NCI-H128 (cell line): ENCODE results near the gene NPY2R.

Experiments used
- DNase-seq: peaks from one replicate; lab custom pipeline; 2025; ENCODE audit not compliant: unreplicated experiment; lab: John Stamatoyannopoulos, UW

NPY2R gene, protein sequence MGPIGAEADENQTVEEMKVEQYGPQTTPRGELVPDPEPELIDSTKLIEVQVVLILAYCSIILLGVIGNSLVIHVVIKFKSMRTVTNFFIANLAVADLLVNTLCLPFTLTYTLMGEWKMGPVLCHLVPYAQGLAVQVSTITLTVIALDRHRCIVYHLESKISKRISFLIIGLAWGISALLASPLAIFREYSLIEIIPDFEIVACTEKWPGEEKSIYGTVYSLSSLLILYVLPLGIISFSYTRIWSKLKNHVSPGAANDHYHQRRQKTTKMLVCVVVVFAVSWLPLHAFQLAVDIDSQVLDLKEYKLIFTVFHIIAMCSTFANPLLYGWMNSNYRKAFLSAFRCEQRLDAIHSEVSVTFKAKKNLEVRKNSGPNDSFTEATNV

DNA sequence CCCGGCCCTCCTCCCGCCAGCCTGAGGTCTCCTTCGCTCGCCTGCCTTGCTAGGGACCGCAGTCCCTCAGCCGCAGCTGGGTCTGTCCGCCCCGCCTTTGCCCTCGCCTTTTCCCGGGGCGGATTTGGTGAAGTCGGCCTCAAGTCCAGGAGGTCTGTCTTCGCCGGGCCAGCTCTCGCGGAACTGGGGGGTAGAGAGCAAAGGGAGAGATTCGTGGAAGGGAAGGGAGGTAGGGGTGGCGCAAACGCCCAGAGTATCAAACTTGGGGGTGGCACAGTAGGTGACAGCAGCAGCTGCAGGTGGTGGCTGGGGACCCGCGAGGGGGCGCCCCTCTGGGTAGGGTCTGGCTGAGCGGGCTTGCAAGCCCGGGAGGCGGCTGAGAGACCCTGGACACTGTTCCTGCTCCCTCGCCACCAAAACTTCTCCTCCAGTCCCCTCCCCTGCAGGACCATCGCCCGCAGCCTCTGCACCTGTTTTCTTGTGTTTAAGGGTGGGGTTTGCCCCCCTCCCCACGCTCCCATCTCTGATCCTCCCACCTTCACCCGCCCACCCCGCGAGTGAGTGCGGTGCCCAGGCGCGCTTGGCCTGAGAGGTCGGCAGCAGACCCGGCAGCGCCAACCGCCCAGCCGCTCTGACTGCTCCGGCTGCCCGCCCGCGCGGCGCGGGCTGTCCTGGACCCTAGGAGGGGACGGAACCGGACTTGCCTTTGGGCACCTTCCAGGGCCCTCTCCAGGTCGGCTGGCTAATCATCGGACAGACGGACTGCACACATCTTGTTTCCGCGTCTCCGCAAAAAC lies at the start of gene NPY2R:
NPY2R (plus strand) TSS at position 379 of the 797 bp plus-strand sequence. CDS start 5,304 bp downstream, outside the sequence.
- no peak for DNase-seq

DNA sequence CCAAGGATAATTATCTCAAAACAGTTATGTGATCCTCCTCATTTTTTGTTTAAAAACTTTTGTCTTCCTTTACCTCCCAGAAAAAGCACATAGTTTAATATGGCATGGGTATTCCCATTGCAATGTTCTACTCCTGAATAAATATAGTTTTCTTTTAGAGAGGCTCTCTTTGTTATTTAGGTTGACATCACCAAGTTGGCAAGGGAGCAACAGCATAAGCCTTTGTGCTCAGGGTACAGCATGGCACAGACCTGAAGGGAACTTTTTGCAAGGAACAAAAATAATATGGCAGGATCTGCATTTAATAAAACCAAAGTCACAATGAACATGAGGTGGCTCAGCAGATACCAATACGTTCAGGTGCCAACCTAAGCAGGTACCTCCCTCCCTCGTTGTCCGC lies 47.1 kb upstream of the NPY2R start:
- no peak for DNase-seq

DNA sequence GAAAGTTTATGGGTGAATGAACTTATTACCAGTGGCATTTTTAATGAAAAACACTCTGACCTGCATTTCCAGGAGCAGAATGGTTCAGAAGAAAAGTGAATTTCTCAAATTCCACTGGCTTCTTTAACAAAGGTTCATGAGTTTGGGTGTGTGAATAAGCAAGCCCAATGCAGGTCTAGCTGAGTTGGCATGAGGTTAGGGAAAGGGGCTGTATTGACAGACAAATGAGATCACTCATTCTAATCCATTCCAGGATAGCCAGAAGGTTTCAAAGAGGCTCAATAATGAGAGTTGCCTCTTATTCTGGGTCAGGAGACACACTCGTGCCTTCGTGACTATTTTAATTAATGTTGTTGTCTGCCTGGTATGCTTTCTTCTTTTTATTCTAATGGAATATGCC lies 43.7 kb upstream of the NPY2R start:
- DNase-seq = no peak

DNA sequence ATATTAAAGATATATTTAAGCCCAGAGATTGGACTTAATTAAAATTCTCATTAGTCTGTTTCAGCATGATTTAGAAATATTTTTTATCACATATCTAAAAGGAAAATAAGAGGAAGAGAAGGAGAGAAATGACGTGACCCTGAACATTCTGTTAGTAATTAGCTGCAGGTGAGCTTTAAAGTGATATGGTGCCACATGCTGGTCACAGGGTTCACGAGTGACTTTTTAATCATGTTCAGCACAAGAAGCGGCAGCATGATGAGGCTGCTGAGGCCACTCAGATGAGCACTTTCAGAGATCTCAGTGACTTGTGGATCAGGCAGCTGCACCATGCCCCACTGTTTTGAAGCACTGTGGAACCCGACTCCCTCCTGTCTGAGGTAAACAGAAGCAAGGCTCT lies 37.9 kb upstream of the NPY2R start:
- no peak for DNase-seq

DNA sequence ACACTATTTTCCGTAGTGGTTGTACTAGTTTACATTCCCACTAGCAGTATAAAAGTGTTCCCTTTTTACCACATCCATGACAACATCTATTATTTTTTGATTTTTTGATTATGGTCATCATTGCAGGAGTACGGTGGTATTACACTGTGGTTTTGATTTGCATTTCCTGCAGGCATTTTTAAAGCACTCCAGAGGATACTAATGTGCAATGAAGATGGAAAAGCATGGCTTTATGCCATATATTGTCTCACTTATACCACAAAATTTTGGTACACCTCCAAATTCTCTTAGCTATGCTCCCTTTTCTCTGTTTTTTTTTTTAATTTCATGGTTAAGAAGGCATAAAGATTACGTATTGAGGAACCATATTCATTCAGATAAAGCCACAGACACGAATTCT lies 35.1 kb upstream of the NPY2R start:
- no peak for DNase-seq

DNA sequence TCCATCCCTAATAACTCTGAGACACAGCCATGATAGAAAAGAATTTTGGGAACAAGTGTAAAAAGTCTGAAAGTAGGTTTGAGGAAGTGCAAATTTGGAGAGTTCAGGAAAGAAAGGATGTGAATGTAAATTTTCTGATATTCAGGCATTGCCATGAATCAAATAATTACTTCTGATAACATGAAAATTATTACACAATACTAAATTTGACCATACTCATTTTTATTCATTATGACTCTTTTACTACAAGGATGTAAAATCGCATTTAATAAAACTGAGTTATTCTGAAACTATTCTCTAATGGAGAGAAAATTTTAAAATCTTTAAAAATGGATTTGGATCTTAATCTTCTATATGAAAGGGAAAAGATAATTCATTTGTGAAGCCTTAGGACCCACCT lies 33.8 kb upstream of the NPY2R start:
- DNase-seq = no peak

DNA sequence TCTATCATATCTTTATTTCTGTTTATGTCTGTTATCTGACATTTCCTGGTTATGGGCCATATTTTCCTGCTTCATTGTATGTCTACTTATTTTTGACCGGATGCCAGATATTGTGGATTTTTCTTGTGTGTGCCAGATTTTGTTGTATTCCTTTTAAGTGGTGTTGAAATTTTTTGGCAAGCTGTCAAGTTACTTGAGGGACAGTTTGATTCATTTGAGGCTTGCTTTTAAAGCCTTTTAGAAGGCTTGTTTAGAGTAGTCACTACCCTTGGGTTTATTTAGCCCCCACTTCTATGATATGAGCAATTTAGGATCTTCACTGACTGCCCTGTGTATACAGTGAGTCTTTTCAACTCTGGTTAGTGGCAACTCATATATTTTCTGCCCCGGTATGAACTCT lies 29.2 kb upstream of the NPY2R start:
- no peak for DNase-seq

DNA sequence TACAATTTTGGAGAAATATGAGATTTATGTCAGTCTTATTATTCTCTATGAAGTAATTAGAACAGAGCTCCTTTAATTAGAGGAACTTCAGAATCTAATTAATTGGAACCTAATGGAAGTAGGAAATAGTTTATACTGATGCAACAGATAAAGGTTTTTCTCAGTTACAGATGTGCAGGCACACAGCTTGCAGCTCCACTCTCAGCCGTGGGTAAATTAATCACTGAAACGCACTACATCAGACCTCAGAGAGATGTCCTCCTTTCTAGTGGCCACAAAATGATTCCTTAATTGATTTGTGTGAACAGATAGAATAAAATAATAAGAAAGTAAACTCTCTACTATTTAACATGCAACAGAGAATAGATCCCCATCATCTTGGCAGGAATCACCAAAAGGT lies 21.5 kb upstream of the NPY2R start:
- no peak for DNase-seq

DNA sequence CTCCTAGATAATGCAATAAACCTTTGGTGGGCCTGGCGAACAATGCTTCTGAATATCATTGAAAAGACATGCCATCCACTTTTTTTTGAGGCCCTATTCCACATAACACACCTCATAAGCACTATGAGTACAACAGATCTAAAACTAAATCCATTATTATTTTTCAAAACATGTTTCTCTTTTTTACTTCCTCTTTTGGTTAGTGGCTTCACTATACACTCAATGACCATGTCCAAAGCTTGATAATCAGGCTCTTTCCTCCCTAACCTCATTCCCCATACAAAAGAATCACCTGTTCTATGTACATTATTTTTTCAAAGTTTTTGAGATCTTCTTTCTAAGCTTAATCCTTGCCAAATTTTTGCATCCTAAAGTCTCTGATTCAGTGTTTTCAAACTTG lies 20.4 kb upstream of the NPY2R start:
- no peak for DNase-seq

DNA sequence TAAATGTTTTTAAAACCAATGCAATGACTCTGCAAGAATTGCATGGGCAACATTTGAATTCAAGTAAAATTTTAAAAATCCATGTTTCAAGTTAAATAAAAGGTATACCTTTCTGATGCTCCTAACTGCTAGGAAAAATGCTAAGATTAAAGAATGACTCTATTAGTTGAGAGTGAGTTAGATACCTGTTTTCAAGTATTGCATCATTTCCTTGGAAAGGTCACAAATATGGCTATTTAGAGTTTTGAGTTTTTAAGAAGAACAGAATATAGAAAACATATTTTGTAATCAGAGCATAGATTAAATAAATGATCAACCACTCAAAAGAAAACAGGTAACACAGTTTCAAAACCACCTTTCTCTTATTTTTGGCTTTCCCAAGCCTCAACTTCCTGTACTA lies 18.3 kb upstream of the NPY2R start:
- DNase-seq = no peak

DNA sequence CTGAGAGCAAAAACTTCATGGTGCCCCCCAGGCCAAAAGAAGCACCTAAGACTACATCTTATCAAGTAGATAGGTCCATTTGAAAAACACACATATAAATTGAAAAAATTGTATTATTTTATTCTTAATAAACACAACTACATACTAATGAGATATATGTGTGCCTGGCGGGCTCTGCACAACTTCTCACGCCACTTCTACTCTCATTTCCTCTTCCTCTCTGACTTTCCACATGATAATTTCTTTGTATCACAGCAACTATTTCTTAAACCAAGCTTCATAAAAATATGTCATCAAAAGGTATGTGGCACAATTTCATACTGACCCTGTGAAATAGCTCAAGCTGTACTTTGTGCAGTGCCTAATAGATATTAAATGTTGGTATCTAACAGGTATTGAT lies 10.7 kb upstream of the NPY2R start:
- DNase-seq = no peak

DNA sequence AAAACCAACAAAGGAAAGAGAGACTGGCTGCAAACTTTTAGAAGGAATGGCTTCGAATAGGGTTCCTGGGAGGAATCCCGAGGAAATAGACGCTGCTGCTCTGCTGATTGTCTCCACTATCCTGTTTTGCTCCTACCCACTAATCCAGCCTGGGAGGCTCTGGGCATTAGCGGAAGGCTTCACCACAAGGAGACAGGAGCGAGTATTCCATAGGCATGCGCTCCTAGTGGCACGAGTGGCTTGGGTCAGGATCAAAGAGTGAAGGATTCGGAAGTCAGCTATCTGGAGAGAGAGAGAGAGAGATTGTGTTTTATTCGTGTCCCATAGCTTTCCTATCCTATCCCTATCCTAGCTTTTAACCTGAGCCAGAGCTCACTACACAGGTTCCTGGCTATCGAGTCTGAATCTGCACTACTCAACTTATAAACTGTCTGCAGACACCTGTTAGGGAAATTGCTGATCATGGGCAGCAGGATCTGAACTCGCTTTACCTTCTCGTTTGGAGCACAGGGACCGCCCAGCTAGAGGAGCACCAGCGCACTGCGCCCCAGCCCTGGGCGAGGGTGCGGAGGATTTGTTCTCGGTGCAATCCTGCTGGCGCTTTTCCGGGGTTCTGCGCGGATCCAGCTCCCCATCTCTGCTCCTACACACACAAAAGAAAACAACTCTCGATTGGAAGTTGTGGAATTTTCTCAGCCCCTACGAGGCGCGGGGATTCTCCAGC lies 740 bp upstream of the NPY2R start:
- no peak for DNase-seq

DNA sequence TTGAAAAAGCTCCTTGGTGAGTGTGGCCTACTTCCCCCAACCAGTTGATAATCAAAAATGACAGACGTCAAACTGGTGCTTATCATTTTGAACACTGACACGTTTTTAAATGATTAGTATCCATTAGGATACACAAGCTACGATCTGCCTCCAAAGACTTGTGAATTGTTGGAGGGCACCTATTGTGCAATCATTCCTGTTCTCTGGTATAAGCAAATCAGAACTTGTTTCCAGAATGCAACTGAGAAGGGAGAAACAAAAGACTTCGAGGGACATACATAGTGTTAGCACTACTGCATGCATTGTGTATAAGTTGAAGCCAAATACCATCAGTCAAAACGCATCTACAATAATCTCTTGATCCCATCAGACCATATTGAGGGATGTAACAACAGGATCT lies 11.6 kb downstream of the NPY2R start:
- DNase-seq = no peak

DNA sequence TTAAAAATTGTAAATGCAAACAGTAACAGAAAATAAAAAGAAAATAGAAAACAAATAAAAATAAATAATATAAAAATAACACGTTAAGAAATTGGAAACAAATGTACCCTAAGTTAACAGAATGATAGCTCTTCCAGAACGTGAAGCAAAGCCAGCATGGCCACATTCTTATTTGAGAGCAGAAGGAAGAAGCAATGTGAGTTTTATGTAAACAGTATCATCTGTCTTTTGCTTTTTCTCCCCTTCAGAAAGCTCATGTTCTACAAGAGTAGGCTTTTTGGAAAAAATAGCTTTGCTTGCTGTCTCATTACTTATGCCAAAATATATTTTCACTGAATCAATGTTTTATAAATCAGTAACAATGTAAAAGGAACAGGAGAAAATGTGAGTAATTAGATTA lies 18.7 kb downstream of the NPY2R start:
- DNase-seq = no peak

DNA sequence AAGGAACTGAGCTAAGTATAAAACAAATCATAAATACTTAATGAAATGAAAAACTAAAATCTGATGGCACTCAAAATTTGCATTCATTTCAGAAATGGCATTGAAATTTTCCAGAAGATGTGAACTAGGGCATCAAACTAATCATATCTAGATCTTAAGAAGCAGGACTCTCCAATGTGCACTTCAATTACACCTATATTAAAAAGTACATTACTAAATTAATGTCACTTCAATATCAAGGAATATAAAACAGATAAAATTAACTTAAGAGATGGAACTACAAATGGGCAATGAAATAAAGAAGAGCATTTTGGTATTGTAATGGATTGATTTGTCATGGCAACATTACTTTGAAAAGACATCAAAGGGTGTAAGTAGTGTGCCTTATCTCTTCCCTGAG lies 20.3 kb downstream of the NPY2R start:
- DNase-seq = no peak

DNA sequence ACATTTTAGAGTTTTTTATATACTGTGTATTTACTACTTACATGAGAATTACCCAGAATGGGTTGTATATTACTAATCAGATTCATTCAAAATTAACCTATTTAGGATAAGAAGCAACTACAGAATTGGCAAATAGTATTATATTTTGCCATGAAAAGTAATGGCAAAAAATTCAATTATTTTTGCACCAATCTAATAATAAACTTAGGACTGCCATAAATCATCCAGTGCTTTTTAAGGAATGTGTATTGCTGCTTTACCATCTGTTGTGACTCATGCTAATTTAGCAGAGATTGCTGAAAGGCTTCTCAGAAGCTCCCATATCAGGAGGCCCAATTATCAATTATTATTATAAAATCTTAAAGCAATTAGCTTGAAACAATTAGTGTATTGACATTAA lies 24.0 kb downstream of the NPY2R start:
- no peak for DNase-seq

DNA sequence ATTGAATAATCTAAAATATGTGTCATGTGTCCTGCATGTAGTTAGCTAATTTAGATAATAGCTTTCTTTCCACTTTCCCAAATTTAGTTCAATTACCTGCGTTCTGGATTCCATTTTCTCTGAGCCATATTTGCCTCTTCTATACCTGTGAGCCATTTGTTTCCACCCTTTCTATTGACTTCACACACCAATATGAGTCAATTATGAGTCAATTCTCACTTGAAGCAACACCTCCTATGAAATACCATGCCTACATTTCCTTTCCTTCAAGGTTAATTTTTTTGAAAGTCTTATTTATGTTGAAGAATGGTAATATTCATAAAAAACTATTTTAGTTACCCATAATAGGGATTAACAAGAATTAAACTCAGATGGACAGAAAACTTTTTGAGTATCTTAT lies 25.8 kb downstream of the NPY2R start:
- DNase-seq = no peak

DNA sequence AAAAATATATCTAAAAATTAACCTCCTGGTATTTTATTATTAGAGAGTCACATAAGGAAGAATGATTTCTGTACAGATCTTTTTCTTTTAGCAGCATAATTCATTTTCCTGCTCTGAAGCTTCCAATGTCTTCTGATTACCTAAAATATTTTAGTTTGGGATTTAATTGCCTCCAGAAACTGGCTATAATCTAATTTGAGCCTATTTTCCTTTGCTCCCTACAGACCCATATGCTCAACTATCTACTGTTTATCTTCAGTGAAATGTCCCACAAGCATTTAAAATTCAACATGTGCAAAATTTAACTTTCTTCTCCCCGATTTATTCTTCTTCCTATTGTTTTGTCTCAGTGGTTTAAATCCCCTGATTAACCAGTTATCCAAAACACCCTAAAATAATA lies 29.1 kb downstream of the NPY2R start:
- no peak for DNase-seq

DNA sequence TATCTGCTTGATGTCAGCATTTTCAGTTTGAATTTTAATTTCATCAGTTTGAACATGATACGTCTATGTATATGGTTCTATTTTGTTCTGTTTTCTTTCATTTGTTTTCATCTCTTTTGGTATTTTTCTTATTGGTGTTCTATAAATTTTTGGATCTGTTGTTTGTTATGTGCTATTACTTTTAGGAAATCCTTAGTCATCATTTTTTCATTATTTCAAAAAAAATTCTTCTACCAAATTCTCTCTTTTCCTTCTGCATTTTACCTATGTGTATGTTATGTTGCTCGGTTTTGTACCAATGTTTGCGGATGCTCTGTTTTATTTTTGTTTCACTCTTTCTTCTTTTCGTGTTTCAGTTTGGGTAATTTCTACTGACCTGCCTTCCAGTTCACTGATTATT lies 32.8 kb downstream of the NPY2R start:
- no peak for DNase-seq

DNA sequence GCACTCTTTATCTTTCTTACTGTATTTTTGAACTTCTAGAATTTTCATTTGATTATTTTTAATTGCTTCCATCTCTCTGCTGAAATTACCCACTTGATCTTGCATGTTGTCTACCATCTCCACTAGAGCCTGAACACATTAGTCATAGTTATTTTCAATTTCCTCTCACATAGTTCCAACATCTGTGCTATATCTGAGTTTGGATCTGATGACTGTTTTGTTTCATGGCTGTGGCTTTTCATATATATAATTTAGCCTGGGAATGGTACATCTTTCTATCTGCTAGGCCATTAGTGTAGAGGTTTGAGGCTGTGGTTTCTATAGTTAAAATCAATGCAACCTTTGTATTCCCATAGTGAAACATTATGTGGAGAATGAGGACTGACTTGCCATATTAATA lies 33.2 kb downstream of the NPY2R start:
- no peak for DNase-seq

DNA sequence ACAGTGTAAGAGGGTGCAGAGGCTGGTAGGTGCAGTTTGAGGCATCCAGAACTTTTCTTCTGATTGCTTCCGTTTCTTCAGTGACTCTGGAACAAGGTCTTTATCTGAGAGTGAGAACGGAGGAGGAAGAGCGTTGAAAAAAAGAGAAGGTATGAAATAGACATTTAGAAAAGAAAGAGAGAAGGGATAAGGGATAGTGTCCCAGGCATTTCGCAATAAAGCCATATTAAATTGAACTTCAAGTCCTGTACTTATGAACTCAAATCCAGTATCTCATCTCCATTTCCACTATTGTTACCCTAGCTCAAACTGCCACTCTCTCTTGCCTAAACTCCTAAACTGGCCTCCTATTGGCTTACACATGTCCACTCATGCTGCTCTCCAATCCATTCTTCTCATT lies 36.7 kb downstream of the NPY2R start:
- DNase-seq = no peak
